Spleen (tissue), 11 donors: ENCODE measurements around the gene MTMR10. TPM values are rescaled to one million over a fixed set of nuclear protein-coding genes. Genes with fewer than 3 reads are reported as not detected.

Experiments used
- DNase-seq: peaks from one replicate; pipeline ENCODE4 v3.0.0-alpha.2; 2020
- H3K27ac ChIP-seq, 8 donors: fragments of 200-600 bp; sonication (generic) in 7 of 8; 1 replicate in 4 of 8; 2 replicates in 4 of 8; pipeline versions ENCODE4 v1.5.0 to v1.8.0; 2016 to 2021; ENCODE audit warnings: inconsistent platforms in 4 of 8, mild to moderate bottlenecking in 4 of 8, moderate library complexity in 1 of 8
- H3K27me3 ChIP-seq, 7 donors: fragments of 200-600 bp; sonication (generic) in 6 of 7; replicated peaks in 1 of 7; 1 replicate in 4 of 7; 2 replicates in 3 of 7; pipeline versions ENCODE4 v1.5.0 to v1.8.0; 2016 to 2021; ENCODE audit warnings: inconsistent platforms in 3 of 7, mild to moderate bottlenecking in 1 of 7
- H3K36me3 ChIP-seq, 6 donors: fragments of 200-600 bp; sonication (generic) in 5 of 6; 1 replicate in 4 of 6; 2 replicates in 2 of 6; pipeline versions ENCODE4 v1.5.0 to v1.8.0; 2016 to 2021; ENCODE audit warnings: inconsistent platforms in 2 of 6
- H3K4me1 ChIP-seq, 6 donors: fragments of 200-600 bp; sonication (generic) in 5 of 6; 1 replicate in 3 of 6; 2 replicates in 3 of 6; pipeline versions ENCODE4 v1.5.0 to v1.8.0; 2016 to 2021; ENCODE audit warnings: inconsistent platforms in 3 of 6
- H3K4me3 ChIP-seq, 8 donors: fragments of 200-600 bp; sonication (generic) in 7 of 8; 1 replicate in 4 of 8; 2 replicates in 4 of 8; pipeline versions ENCODE4 v1.5.0 to v1.8.0; 2016 to 2021; ENCODE audit warnings: inconsistent platforms in 4 of 8, mild to moderate bottlenecking in 4 of 8, moderate library complexity in 2 of 8
- H3K9me3 ChIP-seq, 8 donors: fragments of 200-600 bp; sonication (generic) in 7 of 8; 1 replicate in 4 of 8; 2 replicates in 4 of 8; pipeline versions ENCODE4 v1.5.0 to v1.8.0; 2016 to 2021; ENCODE audit warnings: inconsistent platforms in 4 of 8
- CTCF ChIP-seq, 11 experiments: fragments of 200-600 bp in 7 of 11; fragments of 450-650 bp in 4 of 11; sonication (generic) in 4 of 11; IDR thresholded peaks in 8 of 11; conservative IDR thresholded peaks in 3 of 11; 1 replicate in 7 of 11; 2 replicates in 4 of 11; pipeline versions ENCODE4 v1.4.0 to v1.8.0; 2016 to 2021; ENCODE audit warnings: antibody characterized with exemption in 11 of 11, inconsistent platforms in 4 of 11, mild to moderate bottlenecking in 1 of 11
- POLR2A ChIP-seq, 3 donors: fragments of 450-650 bp; IDR thresholded peaks; one replicate each; pipeline ENCODE4 v1.5.1; 2017; ENCODE audit warnings: antibody characterized with exemption in 3 of 3, mild to moderate bottlenecking in 1 of 3
- POLR2AphosphoS5 ChIP-seq, 3 donors: sonication (generic); formaldehyde crosslinking; IDR thresholded peaks; one replicate each; pipeline ENCODE4 v1.5.1; 2017; ENCODE audit warnings: antibody characterized with exemption in 3 of 3
- WGBS, 5 donors: extraction: QIAGEN DNeasy Blood & Tissue Kit in 3 of 5; methylation state at CpG; one replicate each; pipeline versions ENCODE4 v1.1.5 to v1.1.7; 2013 to 2018; 5-methylcytosine and 5-hydroxymethylcytosine counted together
- intact Hi-C: fragments of 100-400 bp; cut with DNase I; formaldehyde crosslinking; loops from one replicate; pipeline ENCODE4 v1.15.0; 2023; ENCODE audit warnings: low total_unique reads
- polyA plus RNA-seq, 3 donors: library from polyadenylated mRNA; stranded (reverse); fragments of 200-250 nt; gene quantifications; one replicate each; pipeline ENCODE4 v1.2.1, GENCODE V29; 2013
- total RNA-seq, 7 donors: library from RNA; depleted of rRNA in 3 of 7; stranded (reverse); fragments of >200 nt in 3 of 7; fragmentation: NEBNext Ultra II Directional in 4 of 7; extraction: Animal tissue kit (Norgen Biotek cat#: 25700) in 4 of 7; gene quantifications; one replicate each; pipeline versions ENCODE4 v1.1.0 to v1.2.1, GENCODE V29; 2016 to 2021
- donor health status: healthy with polysubstance abuse.
- donor health status: DM: no; HTN: no; CAD: no; lungs with moderate emphysema.
- donor health status: DM: no; HTN: no; CAD: no.
- donor health status: Bipolar disorder and iron deficiency.
- donor health status: healthy.
- donor health status: DM: no; HTN: no; CAD: no.
- donor health status: DM: yes; HTN: yes; CAD: no.

The MTMR10 gene
- total and polyA plus RNA-seq, 10 donors: 8.2 to 67.9 (median 48.3) TPM

DNA sequence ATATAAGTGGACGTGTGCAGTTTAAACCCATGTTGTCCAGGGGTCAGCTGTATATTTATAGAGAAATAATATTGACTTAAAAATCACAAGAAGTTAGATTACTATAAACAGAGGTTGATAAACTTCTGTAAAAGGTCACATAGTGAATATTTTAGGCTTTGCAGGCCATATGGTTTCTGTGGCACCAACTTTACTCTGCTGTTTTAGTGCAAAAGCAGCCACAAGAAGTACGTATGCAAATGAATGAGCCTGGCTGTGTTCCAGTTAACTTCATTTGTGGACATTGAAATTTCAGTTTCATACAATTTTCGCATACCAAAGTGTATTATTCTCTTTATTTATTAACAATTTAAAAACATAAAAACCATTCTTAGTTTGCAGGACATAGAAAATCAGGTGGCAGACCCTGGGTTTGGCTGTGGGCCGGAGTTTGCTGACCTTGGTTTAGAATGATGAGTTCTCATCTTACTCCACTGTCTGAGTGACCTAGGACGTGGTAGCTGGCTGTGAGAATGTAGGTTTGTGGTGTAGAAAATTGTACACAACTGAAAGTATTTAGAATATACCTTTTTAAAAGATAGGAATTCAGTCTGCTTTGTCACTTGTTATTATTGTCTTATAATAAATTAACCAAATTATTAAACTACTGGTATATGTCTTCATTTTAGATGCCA lies 71.4 kb downstream of the MTMR10 start:
- intact Hi-C loops: no loop called here
- no peaks in the 10 kb centered on the region for H3K27me3 ChIP-seq
- TF ChIP-seq CTCF (IDR thresholded peaks at IDR 0.05 in 8 of 11, conservative IDR thresholded peaks at IDR 0.05 in 3 of 11) (no peak), POLR2A (IDR thresholded peaks at IDR 0.05) (no peak), POLR2AphosphoS5 (IDR thresholded peaks at IDR 0.05) (no peak)
- WGBS, 5 donors: 82 to 89% (median 85%) methylated on average over 5 of the region's 5 CpGs
- no peak overlapping the region for H3K27ac ChIP-seq
- H3K4me1 ChIP-seq: no peaks in the 10 kb centered on the region
- H3K9me3 ChIP-seq: no peaks in the 10 kb centered on the region
- no peak for DNase-seq
- no peak overlapping the region for H3K4me3 ChIP-seq
- peaks cover 0 to 100% (median 71%) of the 10 kb centered on the region in 6 donors for H3K36me3 ChIP-seq

GRCh38 chr15:30918366-30918765 lies 73.1 kb downstream of the MTMR10 start:
- H3K36me3 ChIP-seq: peaks cover 0 to 100% (median 66%) of the 10 kb centered on the region in 6 donors
- 89 to 94% (median 92%) methylated on average over 5 of the region's 5 CpGs for WGBS, 5 donors
- H3K27me3 ChIP-seq: no peaks in the 10 kb centered on the region
- no peak overlapping the region for H3K4me3 ChIP-seq
- H3K4me1 ChIP-seq: no peaks in the 10 kb centered on the region
- DNase-seq: no peak
- no peak overlapping the region for H3K27ac ChIP-seq
- intact Hi-C loops: no loop called here
- no peak for TF ChIP-seq POLR2AphosphoS5 (IDR thresholded peaks at IDR 0.05)
- H3K9me3 ChIP-seq: no peaks in the 10 kb centered on the region

GRCh38 chr15:30917675-30918074 lies 73.8 kb downstream of the MTMR10 start:
- Histone ChIP-seq H3K36me3 (peaks cover 0 to 100% (median 62%) of the 10 kb centered on the region in 6 donors), H3K27me3 (no peaks in the 10 kb centered on the region), H3K27ac (no peak overlapping the region), H3K4me3 (no peak overlapping the region), H3K9me3 (no peaks in the 10 kb centered on the region), H3K4me1 (no peaks in the 10 kb centered on the region)
- TF ChIP-seq POLR2AphosphoS5 (IDR thresholded peaks at IDR 0.05): no peak
- no peak for TF ChIP-seq POLR2A (IDR thresholded peaks at IDR 0.05)
- TF ChIP-seq CTCF (IDR thresholded peaks at IDR 0.05 in 8 of 11, conservative IDR thresholded peaks at IDR 0.05 in 3 of 11): no peak
- 88 to 96% (median 93%) methylated on average over 1 of the region's 1 CpG for WGBS, 5 donors
- no peak for DNase-seq
- intact Hi-C loops: no loop called here

DNA sequence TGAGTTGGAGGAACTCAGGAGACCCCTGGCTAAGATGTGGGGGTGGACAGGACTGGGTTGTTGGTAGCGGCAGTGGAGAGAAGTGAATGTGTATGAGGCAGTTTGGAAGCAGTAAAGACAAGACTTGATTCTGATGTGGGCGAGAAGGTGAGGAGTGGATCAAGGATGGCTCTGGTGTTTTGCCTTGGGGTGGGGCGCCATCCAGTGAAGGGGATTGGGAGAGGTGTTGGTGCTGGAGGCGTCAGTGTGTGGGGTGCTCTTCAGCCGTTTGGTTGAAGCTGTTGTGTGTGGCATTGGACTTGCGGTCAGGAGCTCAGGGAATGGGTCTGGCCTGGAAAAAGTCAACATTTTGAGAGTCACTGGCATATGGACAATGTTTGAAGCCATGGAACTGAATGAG lies 74.4 kb downstream of the MTMR10 start:
- Histone ChIP-seq H3K4me3 (no peak overlapping the region), H3K27ac (no peak overlapping the region), H3K27me3 (no peaks in the 10 kb centered on the region), H3K36me3 (peaks cover 0 to 100% (median 63%) of the 10 kb centered on the region in 6 donors), H3K4me1 (no peaks in the 10 kb centered on the region), H3K9me3 (no peaks in the 10 kb centered on the region)
- DNase-seq: no peak
- TF ChIP-seq CTCF (IDR thresholded peaks at IDR 0.05 in 8 of 11, conservative IDR thresholded peaks at IDR 0.05 in 3 of 11) (no peak), POLR2A (IDR thresholded peaks at IDR 0.05) (no peak), POLR2AphosphoS5 (IDR thresholded peaks at IDR 0.05) (no peak)
- WGBS, 5 donors: 73 to 95% (median 91%) methylated on average over 6 of the region's 6 CpGs
- intact Hi-C loops: no loop called here
